Stimulated activated CD4-positive, alpha-beta T cell treated with anti-CD3 and anti-CD28 coated beads, TNF-alpha, amount 100 ng/mL, for 4 hours (primary cell): ENCODE measurements around the gene PACS1.

Source experiments
- DNase-seq, 3 experiments: peaks; one replicate each; pipeline ENCODE4 v3.0.0-alpha.2; 2020; ENCODE audit warnings: low read depth in 3 of 3

PACS1 gene

DNA sequence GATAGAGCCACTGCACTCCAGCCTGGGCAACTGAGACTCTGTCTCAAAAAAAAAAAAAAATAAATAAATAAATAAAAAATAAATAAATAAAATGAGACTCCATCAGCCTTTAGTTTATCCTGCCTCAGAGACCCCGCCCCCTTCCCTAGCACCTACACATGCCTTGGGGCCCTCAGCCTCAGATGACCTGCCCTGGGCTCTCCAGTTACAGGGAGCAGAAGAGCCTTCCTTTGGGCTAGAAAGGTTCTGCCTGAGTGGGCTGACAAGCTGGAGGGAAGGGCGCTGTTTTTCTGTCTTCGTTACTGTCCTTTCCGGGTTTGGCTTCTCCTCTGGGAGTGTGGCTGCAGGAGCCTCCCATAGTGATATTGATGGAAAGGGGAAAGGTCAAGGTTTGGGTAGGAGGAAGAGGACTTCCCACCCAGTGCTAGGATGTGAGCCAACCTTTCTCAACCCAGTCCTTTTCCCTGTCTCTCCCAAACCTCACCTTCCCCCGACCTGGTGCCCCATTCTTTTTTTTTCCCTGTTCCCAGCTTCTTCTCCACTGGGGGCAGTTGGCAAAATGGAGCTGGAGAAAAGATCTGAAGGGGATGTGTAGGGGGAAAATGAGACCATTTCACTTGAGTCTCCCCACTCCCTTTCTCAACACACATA is 19.4 kb upstream of the PACS1 start:
- DNase-seq = no peak

DNA sequence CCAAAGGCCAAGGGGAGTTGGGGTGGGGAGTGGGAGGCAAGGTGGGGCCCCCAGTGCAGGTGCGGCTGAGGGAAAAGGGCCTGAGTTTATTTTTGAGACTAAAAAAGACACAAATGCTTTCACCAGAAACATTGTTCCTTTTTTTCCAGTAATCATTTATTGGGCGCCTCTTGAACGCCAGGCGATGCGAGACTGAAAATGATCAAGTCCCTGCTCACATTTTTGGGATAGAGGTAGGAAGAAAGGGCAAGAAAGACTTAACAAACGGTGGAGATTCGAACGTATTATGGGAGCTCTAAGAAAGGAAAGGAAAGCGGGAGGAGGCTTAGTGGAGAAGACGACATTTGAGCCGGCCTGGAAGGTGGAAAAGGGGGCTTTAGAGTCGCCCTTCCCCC is 18.7 kb upstream of the PACS1 start:
- DNase-seq = no peak

DNA sequence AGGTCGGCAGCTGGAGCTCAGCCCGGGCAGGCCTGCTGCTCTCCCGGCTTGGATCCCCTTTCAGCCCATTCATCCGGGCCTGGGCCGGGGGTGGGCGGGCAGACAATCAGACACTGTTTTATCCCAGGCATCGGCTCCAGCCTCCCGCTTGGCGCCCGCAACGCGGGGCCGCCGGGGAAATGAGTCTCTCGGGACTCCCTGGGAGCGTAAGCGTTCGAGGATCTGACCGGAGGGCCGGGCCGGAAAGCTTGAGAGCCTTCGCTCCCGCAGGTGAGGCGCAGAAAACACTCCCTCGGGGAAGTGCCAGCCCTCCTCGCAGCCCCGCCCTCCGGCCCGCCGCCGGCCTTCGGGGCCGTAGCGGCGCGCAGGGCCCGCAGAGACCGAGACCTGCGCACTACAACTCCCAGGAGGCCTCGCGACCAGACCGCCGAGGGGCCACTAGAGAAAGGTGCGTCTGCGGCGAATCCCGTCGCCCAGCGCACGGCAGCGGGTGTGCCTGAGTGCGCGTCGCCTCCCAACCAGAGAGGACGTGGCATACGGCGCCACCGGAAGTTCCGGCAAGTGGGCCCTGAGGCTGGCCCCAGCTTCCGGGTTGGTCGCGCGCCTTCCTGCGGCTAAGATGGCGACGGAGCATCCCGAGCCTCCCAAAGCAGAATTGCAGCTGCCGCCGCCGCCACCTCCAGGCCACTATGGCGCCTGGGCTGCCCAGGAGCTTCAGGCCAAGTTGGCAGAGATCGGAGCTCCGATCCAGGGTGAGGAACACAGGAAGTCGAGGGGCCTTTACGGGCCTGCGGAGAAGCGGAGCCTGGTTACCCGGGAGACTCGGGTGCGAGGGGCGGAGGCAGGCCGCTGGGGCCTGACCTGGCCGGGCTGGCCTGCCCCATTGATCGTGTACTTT is 18.1 kb upstream of the PACS1 start, which contains the start of gene SF3B2:
SF3B2 (plus strand) TSS at position 599 of the 898 bp plus-strand sequence; CDS start at position 620, 21 bp downstream.
- DNase-seq = peak; percentile 80 to 91 (median 86)

DNA sequence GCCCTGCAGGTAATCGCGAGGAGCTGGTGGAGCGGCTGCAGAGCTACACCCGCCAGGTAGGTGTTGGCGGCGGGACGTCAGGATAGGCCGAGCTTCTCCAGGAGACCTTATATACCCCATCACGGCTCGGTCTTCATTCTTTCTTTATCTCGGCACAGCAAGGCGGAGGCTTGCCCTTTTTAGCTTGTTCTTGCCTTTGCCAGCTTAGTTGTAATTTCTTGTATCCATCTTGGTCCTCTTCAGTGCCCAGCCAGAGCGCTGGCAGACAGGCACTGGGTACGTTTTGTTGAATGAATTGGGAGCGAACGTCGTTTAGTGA is 17.4 kb upstream of the PACS1 start:
- no peak for DNase-seq

DNA sequence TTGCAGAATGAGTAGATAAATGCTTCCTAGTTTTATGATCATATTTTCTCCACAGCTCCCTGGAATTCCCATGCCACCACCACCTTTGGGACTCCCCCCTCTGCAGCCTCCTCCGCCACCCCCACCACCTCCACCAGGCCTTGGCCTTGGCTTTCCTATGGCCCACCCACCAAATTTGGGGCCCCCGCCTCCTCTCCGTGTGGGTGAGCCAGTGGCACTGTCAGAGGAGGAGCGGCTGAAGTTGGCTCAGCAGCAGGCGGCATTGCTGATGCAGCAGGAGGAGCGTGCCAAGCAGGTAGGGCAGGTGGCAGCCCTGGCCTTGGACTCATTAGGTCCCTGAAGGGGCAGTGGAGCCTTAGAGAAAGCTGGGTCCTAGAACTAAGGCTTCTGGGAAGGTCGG is 15.1 kb upstream of the PACS1 start:
- no peak for DNase-seq

DNA sequence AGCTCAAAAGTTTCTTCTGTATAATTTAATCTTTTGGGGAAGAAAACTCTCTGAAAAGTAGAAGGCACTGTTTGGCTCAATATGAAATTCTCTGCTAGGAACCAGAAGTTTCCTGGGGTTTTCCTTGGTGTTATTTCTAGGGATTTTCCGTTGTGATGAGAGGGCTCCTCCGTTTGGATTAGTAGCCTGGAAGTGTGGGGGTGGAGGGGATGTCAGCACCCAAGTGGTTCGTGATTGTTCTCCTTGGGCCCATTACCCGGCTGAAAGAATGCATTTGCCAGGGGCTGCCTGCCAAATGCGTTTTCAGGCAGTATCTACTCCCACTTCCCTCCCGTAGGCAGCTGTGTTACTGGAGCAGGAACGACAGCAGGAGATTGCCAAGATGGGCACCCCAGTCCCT is 13.6 kb upstream of the PACS1 start:
- DNase-seq = no peak

DNA sequence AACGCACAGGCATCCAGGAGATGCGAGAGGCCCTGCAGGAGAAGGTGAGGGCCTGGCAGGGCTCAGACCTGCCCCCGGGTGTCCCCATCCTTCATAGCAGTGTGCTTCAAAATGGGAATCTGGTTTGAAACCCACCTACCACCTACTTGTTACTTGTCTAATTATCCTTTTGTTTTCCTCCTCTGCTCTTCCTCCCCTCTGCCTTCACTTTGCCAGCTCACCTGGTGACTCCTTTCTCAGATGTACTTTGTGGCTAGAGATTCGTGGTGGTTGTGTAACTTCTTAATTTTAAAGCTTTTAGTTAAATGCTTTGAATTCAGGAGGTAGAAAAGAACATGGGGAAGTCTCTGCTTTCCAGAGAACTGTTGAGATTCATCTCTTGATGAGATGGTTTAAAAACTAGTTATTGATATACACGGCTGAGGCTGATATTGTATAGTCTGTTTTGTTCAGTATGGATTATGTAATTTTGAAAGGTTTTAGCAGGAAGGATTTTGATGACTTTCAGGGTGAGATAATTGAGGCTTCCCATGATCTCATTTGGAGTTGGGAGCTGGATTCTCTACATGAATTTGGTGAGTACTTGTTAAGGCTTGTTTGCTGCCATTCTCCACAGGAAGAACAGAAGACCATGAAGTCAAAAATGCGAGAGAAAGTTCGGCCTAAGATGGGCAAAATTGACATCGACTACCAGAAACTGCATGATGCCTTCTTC is 9.9 kb upstream of the PACS1 start:
- no peak for DNase-seq

DNA sequence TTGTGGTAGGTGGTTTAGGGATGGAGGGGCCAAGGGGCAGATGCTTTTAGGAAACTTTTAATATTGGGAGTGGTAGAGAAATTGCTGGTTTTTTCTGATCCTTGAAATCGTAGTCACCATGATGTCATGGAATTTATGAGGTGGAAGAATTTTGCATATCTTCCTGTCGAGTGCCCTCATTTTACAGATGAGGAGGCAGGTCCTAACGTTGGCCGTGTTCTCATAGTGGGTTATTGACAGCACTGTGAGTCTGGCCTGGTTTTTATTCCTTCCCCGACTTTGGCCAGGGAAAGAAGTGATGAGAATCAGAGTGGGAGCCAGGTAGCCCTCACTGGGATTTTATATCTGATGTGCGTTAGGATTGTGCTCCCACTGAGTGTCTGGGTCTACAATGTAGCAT is 8.8 kb upstream of the PACS1 start:
- no peak for DNase-seq

DNA sequence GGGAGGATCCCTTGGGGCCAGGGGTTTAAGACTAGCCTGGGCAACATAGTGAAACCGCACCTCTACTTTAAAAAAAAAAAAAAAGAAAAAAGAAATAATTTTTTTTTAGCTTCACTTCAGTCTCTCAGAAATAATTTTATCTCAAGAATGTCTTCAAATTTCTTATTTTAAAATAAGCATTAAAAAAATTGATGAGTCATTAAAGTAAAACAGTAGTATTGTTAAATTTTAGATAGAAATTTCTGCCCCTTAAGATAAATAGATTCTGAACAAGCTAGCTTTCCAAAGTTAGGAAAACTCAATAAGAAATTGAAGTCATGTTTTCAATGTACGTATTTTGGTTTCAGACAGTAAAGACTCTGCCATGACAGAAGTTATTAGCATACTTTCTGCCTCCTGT is 7.7 kb upstream of the PACS1 start:
- DNase-seq = no peak

DNA sequence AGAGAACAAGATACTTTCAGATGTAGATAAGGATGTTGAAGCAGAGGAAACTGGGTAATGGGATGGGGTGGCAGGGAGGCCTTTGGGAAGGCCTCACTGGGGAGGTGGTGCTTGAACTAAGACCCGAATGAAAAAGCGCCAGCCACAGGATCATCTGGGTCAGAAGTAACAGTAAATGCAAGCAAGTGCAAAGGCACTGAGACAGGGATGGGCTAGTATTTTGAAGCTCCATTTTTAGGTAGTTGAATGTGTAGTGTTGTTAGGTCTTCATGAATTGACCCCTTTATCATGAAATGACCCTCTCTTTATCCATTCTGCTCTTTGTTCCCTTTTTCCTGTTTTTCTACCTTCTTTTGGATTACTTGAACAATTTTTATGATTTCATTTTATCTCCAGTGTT is 6.2 kb upstream of the PACS1 start:
- DNase-seq = no peak

DNA sequence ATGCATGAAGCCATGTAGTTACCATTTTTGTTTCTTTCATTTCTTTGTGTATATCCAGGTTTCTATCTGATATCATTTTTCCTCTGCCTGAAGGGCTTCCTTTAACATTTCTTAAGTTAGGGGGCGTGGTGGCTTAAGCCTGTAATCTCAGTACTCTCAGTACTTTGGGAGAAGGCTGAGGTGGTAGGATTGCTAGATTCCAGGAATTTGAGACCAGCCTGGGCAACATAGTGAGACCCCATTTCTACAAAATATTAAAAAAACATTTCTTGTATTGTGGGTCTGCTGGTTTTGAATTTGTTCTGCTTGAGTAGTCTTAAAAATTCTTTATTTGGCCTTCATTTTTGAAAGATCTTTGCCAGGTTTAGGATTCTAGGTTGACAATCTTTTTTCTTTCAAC is 5.5 kb upstream of the PACS1 start:
- DNase-seq = no peak

DNA sequence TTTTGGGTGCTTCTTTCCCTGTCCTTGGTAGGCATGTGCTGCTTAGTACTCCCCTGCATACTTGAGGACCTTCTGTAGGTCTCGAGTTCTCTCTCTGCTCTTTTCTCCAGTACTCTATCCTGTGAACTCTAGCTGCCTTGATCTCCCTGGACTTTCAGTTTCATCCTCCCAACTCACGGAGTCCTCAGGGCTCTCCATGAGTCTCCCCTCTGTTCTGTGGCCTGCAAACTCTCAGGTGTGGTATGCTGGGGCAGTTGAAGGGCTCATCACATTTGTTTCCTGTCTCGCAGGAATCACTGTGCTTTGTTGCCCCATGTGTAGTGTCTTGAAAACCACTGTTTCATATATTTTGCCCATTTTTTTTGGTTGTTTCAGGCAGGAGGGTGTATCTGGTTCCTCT is 3.3 kb upstream of the PACS1 start:
- no peak for DNase-seq

DNA sequence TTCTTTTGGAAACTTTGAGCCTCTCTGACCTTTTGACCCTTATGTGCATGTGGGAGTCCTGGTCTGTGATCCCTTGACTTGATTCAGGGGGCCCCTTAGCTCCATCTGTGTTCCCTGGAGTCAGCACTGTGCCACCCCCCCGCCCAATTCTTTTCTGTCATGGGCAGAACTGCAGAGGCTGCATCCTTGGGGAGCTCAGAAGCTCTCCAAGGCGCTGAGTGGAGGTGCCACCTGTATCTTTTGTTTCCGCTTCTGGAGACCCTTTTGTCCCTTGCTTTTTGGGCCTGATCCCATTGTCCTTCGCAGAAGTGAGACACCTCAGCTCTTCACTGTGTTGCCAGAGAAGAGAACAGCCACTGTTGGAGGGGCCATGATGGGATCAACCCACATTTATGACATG is 2.4 kb upstream of the PACS1 start:
- DNase-seq = no peak

DNA sequence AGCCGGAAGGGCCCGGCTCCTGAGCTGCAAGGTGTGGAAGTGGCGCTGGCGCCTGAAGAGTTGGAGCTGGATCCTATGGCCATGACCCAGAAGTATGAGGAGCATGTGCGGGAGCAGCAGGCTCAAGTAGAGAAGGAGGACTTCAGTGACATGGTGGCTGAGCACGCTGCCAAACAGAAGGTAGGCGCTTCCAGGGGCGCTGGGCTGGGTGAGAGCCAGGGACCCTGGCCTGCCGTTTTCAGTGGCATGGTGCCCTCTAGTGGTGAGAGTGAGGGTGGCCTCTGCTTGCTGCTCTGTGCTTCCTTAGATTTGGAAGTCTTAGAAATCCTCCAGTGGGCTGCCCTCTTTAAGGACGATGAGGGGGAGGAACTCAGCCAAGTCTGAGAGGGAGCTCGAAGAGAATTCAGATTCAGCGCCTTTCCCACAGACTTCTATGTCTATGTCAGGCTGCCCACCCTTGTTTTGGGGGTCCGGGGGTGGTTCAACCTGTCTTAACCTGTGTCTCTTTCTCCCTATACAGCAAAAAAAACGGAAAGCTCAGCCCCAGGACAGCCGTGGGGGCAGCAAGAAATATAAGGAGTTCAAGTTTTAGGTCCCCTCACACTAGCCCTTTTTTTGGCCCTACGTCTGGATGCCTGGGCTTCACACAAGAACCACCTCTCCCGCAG is 1.8 kb upstream of the PACS1 start:
- peak in 2 of 3 experiments; percentile 56 to 68 for DNase-seq

DNA sequence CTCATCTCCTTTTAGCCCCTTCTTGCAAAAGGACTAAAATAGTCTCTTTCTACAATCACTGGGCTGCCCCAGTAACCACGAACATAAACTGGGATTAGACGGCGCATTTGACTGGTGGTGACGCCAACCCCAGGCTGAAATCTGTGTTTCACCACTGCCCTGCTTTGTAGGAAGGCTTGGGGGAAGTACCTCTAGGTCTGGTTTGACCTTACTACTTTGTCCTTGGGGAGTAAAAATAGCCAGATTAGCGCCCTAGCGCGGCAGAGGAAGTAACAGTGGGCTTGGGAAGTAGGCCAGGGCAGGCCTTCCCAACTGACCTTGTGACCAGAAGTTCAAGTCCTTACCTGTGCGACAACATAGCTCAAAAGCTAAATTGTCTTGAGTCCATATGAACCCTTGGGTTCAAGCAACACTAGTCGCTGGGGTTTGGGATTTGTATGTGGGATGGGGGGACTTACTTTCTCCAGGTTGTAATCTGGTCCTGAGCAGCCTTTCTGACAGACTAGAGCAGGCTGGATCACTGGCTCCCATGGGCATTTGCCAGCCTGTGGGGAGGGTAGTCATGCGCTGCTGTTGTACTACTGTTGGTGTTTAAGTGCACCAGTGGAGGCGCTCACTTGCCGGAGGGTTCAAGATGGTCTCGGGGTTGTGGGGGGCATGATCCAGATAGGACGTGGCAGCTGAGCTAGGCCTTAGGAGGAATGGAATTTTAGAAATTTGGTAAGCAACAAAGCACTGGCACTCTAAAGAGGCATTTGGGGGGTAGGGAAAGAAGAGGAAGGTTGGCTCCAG is 953 bp upstream of the PACS1 start:
- DNase-seq = no peak

DNA sequence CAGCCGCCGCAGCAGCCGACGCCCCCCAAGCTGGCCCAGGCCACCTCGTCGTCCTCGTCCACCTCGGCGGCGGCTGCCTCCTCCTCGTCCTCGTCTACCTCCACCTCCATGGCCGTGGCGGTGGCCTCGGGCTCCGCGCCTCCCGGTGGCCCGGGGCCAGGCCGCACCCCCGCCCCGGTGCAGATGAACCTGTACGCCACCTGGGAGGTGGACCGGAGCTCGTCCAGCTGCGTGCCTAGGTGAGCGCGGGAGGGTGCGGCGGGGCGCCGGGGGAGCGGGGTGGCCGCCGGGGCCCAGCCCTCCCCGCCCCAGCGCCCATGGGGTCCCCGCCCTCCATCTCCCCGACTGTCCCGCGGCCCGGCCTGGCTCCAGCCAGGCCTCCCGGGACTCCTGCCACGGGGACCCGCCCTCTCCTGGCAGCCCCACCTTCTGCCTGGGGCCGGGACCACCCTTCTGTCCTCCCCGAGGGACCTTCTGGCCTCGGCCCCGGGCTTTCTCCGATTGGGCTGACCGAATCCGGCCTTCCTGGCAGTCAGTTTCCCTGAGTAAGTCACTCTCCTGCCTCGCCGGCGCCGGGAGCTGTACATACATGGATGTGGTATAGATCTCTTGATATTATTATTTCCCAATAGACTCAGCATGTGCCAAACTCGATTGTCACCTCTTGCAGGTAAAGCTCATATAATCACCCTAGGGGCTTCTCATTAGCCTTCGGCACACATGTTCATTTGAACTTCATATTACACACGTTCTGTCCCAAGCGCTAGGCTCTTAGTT is 720 bp downstream of the PACS1 start:
- peak in 1 of 3 experiments; percentile 17 for DNase-seq

DNA sequence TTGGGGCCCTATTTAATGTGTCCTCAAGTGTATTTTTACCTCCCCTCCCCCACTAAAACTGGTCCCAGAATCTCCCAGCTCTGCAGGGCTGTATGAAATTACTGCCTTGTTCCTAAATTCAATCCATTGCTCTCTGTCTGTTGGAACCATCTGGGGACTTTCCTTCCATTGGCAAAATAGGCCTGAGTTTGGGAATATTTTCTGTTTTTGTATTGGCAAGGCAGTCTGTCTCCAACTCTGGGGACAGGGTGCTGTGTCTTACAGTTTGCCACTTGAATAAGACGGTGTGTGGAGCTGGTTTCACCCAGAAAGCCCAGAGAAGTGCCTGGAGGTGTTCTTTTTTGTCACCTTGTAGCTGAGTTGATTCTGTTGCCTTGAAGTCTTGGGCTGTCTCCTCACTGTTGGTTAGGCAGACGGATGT is 1.3 kb downstream of the PACS1 start:
- no peak for DNase-seq

DNA sequence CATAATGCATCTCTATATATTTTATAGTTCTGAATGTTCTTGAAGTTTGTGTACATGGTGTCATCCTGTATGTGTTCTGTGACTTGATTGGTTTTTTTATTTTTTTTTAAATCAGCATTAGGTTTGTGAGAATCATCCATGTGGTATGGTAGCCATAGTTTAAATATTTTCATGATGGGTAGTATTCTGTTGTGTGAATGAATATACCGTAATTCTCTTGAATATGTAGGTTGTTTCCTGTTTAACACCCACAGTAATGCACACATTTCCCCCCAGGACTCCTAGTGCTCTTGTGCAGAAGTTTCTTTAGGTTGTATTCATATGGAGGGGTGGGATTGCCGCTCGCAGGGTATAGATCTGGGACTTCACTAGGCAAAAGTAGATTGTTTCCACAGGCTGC is 2.0 kb downstream of the PACS1 start:
- no peak for DNase-seq

DNA sequence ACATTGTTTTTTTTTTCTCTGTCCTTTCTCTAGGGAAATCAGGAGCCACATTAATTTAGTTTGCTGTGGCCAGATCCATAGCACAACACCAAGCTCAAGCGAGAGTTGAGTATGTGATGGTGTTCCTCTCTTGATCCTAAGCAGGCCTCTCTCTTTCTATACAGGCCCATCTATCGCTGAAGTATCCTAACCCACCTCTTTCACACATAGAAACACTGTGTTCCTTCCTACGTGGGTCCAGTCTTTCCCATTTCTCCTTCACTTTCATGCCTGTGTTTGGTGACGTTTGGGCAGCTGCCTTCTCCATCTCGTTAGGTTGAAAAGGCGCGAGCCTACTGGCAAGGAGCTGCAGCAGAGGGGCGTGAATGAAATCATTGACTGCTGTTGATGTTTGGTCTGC is 2.4 kb downstream of the PACS1 start:
- DNase-seq = no peak

DNA sequence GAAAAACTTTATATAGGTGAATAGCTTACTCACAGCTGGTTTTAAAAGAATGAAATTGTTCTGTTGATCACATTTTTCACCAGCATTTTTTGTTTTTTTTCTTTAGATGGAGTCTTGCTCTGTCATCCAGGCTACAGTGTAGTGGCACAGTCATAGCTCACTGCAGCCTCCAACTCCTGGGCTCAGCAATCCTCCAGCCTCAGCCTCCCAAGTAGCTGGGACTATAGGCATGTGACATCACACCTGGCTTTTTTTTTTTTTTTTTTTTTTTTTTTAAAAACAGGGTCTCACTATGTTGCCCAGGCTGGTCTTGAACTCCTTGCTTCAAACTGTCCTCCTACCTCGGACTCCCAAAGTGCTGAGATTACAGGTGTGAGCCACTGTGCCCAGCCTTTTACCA is 3.6 kb downstream of the PACS1 start:
- no peak for DNase-seq

DNA sequence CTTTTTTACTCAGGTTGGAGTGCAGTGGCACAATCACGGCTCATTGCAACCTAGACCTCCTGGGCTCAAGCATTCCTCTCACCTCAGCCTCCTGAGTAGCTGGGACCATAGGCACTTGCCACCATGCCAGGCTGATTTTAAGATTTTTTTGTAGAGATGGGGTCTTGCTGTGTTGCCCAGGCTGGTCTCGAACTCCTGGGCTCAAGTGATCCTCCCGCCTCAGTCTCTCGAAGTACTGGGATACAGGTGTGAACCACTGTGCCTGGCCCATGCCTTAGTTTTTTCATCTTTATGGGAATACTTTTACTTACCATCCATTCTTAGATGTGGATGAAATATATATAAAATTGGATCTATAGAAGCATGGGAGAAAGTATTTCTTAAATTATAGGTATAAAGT is 5.2 kb downstream of the PACS1 start:
- DNase-seq = no peak
